Activated T-helper 1 cell treated with anti-CD3 and anti-CD28 coated beads, Interleukin-2, amount 50 U/mL, for 16 hours (primary cell): ENCODE measurements around the gene DPH2.

Experiments
- DNase-seq, 2 donors: peaks; one replicate each; pipeline ENCODE4 v3.0.0-alpha.2; 2020; ENCODE audit warnings: low read depth in 1 of 2, low spot score in 1 of 2

The DPH2 gene

GRCh38 chr1:43942411-43942810, 27.4 kb upstream of the DPH2 start:
- no peak for DNase-seq

GRCh38 chr1:43944860-43945259, 24.9 kb upstream of the DPH2 start:
- DNase-seq: no peak

- no peak for DNase-seq
Measured at GRCh38 chr1:43945674-43946235, 24.1 kb upstream of the DPH2 start.

- DNase-seq: peak; percentile 85 to 91
Measured at GRCh38 chr1:43946236-43947060, 23.4 kb upstream of the DPH2 start, which contains the start of gene IPO13. TSS of gene IPO13 (plus strand) at chr1:43946950. CDS start at chr1:43947601, 651 bp downstream.

GRCh38 chr1:43947061-43947873, 22.5 kb upstream of the DPH2 start:
- DNase-seq: no peak

GRCh38 chr1:43947874-43948437, 21.9 kb upstream of the DPH2 start:
- no peak for DNase-seq

- DNase-seq: no peak
Measured at GRCh38 chr1:43949678-43950077, 20.1 kb upstream of the DPH2 start.

- DNase-seq: no peak
Measured at GRCh38 chr1:43951021-43951985, 18.5 kb upstream of the DPH2 start.

GRCh38 chr1:43952731-43953346, 17.0 kb upstream of the DPH2 start:
- DNase-seq: no peak

- DNase-seq: no peak
Measured at GRCh38 chr1:43953361-43953760, 16.4 kb upstream of the DPH2 start.

- DNase-seq: no peak
Measured at GRCh38 chr1:43954036-43954435, 15.8 kb upstream of the DPH2 start.

- DNase-seq: no peak
Measured at GRCh38 chr1:43956234-43956633, 13.6 kb upstream of the DPH2 start.

- DNase-seq: no peak
Measured at GRCh38 chr1:43957407-43958040, 12.3 kb upstream of the DPH2 start.

GRCh38 chr1:43958351-43959255, 11.2 kb upstream of the DPH2 start:
- DNase-seq: no peak

- no peak for DNase-seq
Measured at GRCh38 chr1:43960798-43961197, 9.0 kb upstream of the DPH2 start.

GRCh38 chr1:43961692-43962091, 8.1 kb upstream of the DPH2 start:
- no peak for DNase-seq

- DNase-seq: no peak
Measured at GRCh38 chr1:43962324-43962723, 7.5 kb upstream of the DPH2 start.

GRCh38 chr1:43963006-43963405, 6.8 kb upstream of the DPH2 start:
- no peak for DNase-seq
